ENCODE results near the gene ARHGAP6. TPM values are rescaled to one million over a fixed set of nuclear protein-coding genes. Genes with fewer than 3 reads are reported as not detected.

The ARHGAP6 gene
- total and polyA plus RNA-seq, 9 of the 15 experiments (the other 6 are each of a cell fraction or from before 2014, with no cell fraction given): 12.5 to 63.6 (median 41.8) TPM

DNA sequence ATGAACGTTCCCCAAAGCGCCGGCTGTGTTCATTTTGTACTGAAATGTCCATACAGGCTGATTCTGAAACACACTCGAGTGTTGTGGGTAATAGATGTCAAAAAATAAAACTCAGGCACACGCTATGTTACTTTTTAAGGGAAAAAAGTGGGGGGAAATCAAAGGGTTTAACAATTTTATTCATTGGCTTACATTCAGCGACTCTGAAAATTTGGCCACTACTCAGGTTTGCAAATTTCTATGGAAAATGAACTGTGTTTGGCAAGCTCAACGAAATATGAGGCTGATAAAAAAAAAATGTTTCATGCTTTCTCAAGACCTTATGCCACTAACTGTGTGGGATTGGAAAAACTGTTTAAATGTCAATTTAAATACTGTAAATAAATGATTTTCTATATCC, 354.0 kb downstream of the ARHGAP6 start:
- Histone ChIP-seq H3K79me2 (ENCODE audit: control insufficient read depth, insufficient read depth, low read length) (peaks cover 74% of the 10 kb centered on the region), H2AFZ (ENCODE audit: low read depth, low read length) (no peak overlapping the region), H3K36me3 (ENCODE audit: control insufficient read depth, insufficient read depth, low read length) (peaks cover 4% of the 10 kb centered on the region), H3K4me1 (replicated peaks in 1 of 2; ENCODE audit: control insufficient read depth in 2 of 2, insufficient read depth in 2 of 2, low read length in 2 of 2) (peaks cover 3 to 11% of the 10 kb centered on the region in 2 experiments; a peak in 3 of 5 replicates), H3K9me1 (ENCODE audit: control insufficient read depth, insufficient read depth, low read length) (no peaks in the 10 kb centered on the region), H3K27ac (ENCODE audit: extremely low read depth, low read depth, low read length) (no peak overlapping the region), H3K4me3 (no peak overlapping the region), H3K9ac (ENCODE audit: insufficient read depth in 1 of 2, low read depth in 2 of 2, low read length in 2 of 2) (no peak overlapping the region), H3K27me3 (ENCODE audit: control insufficient read depth in 2 of 2, insufficient read depth in 2 of 2, low read length in 2 of 2) (no peaks in the 10 kb centered on the region), H3K4me2 (ENCODE audit: insufficient read depth, low read length) (no peak overlapping the region), H4K20me1 (replicated peaks; ENCODE audit: control insufficient read depth, insufficient read depth, low read length) (no peaks in the 10 kb centered on the region), H3K9me3 (replicated peaks; ENCODE audit: control insufficient read depth, insufficient read depth, low read depth, low read length) (no peaks in the 10 kb centered on the region)
- no peak for DNase-seq (ENCODE audit: extremely low read depth in 1 of 4, low spot score in 3 of 4)
- ChIA-PET CTCF (ENCODE audit: low intra/inter-chr PET ratio) (no interaction called here), POLR2A (no interaction called here)
- TF ChIP-seq ZBTB1 (CRISPR knock-in tag; IDR thresholded peaks at IDR 0.05; ENCODE audit: borderline replicate concordance, low read depth): no peak
- no peak for TF ChIP-seq ZNF76 (CRISPR knock-in tag; IDR thresholded peaks at IDR 0.05; ENCODE audit: borderline replicate concordance)
- TF ChIP-seq, protein P1, sequence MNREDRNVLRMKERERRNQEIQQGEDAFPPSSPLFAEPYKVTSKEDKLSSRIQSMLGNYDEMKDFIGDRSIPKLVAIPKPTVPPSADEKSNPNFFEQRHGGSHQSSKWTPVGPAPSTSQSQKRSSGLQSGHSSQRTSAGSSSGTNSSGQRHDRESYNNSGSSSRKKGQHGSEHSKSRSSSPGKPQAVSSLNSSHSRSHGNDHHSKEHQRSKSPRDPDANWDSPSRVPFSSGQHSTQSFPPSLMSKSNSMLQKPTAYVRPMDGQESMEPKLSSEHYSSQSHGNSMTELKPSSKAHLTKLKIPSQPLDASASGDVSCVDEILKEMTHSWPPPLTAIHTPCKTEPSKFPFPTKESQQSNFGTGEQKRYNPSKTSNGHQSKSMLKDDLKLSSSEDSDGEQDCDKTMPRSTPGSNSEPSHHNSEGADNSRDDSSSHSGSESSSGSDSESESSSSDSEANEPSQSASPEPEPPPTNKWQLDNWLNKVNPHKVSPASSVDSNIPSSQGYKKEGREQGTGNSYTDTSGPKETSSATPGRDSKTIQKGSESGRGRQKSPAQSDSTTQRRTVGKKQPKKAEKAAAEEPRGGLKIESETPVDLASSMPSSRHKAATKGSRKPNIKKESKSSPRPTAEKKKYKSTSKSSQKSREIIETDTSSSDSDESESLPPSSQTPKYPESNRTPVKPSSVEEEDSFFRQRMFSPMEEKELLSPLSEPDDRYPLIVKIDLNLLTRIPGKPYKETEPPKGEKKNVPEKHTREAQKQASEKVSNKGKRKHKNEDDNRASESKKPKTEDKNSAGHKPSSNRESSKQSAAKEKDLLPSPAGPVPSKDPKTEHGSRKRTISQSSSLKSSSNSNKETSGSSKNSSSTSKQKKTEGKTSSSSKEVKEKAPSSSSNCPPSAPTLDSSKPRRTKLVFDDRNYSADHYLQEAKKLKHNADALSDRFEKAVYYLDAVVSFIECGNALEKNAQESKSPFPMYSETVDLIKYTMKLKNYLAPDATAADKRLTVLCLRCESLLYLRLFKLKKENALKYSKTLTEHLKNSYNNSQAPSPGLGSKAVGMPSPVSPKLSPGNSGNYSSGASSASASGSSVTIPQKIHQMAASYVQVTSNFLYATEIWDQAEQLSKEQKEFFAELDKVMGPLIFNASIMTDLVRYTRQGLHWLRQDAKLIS (CRISPR knock-in tag; IDR thresholded peaks at IDR 0.05): no peak
- TF ChIP-seq, protein P2, sequence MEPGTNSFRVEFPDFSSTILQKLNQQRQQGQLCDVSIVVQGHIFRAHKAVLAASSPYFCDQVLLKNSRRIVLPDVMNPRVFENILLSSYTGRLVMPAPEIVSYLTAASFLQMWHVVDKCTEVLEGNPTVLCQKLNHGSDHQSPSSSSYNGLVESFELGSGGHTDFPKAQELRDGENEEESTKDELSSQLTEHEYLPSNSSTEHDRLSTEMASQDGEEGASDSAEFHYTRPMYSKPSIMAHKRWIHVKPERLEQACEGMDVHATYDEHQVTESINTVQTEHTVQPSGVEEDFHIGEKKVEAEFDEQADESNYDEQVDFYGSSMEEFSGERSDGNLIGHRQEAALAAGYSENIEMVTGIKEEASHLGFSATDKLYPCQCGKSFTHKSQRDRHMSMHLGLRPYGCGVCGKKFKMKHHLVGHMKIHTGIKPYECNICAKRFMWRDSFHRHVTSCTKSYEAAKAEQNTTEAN (CRISPR knock-in tag; IDR thresholded peaks at IDR 0.05): no peak
- no peak for TF ChIP-seq ZNF140 (CRISPR knock-in tag; IDR thresholded peaks at IDR 0.05)
- TF ChIP-seq RB1 (IDR thresholded peaks at IDR 0.05; ENCODE audit: low read depth): no peak
- TF ChIP-seq, protein P3, sequence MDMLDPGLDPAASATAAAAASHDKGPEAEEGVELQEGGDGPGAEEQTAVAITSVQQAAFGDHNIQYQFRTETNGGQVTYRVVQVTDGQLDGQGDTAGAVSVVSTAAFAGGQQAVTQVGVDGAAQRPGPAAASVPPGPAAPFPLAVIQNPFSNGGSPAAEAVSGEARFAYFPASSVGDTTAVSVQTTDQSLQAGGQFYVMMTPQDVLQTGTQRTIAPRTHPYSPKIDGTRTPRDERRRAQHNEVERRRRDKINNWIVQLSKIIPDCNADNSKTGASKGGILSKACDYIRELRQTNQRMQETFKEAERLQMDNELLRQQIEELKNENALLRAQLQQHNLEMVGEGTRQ (CRISPR knock-in tag; IDR thresholded peaks at IDR 0.05): no peak
- no peak for TF ChIP-seq RNF2 (IDR thresholded peaks at IDR 0.05)
- in situ Hi-C loops (cut with MboI): no loop called here
- WGBS (ENCODE audit: insufficient coverage, low coverage, missing lambda C conversion rate): 63% methylated on average over 7 of the region's 7 CpGs
- no TSS peak for BruUV-seq (replicated peaks)
- intact Hi-C loops (cut with micrococcal nuclease): no loop called here
- no peak for ATAC-seq
- FAIRE-seq: no peak
